ENCODE results near the gene CRYZ.
"Not testable (repeated sequence)": the region's sequence is repeated elsewhere in the genome, so short reads cannot be mapped to it uniquely, and the experiment has no call there.

- not testable (repeated sequence) for TF ChIP-seq POU2F2, POLR2AphosphoS5 (IDR thresholded peaks at IDR 0.05; ENCODE audit: low read depth, low read length)
Observed at GRCh38 chr1:74670866-74671265, 62.0 kb downstream of the CRYZ start.

Measured in GM12891 (cell line).